LNCaP clone FGC (cell line): ENCODE results near the gene SPEF1.

Experiments used
- DNase-seq: peaks from one replicate; pipeline ENCODE4 v3.0.0-alpha.2; 2011; ENCODE audit warnings: low read depth
- H3K4me3 ChIP-seq: 2 replicates; pipeline ENCODE4 v1.5.1; 2011; ENCODE audit warnings: mild to moderate bottlenecking, low read depth, low read length, control low read depth
- TF ChIP-seq, protein P1 (sequence below): IDR thresholded peaks from 2 replicates; pipeline ENCODE4 v1.5.1; 2012; ENCODE audit warnings: mild to moderate bottlenecking; ENCODE audit not compliant: control insufficient read depth, insufficient read depth; ENCODE audit errors: extremely low read depth

The SPEF1 gene

DNA sequence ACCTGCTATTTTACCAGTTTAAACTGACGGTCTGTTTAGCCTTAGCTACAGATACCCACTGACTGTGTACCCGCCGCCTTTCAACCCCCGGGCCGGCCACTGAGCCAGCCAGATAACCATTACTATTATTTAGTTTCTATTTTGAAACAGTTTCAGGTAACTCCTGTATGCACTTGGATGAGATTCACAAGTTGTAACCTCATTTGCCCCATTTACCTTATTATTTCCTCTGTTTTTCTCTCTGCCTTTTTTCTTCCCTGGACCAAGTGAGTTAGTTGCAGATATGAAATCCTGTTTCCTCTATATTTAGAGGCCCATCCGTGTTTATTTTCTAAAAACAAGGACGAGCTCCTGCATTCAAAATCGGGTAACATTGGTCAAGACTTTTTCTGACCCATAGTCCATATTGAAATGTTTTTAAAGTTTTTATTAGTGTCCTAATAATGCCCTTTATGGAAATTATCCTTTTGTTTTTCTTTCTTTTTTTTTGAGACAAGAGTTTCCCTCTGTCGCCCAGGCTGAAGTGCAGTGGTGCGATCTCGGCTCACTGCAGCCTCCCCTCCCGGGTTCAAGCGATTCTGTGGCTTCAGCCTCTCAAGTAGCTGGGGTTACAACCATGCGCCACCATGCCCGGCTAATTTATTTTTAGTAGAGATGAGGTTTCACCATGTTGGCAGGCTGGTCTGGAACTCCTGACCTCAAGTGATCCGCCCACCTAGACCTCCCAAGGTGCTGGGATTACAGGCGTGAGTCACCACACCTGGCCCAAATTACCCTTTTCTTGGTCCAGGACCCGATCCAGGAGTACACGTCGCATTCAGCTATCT, 39.9 kb upstream of the SPEF1 start:
- TF ChIP-seq, protein P1, sequence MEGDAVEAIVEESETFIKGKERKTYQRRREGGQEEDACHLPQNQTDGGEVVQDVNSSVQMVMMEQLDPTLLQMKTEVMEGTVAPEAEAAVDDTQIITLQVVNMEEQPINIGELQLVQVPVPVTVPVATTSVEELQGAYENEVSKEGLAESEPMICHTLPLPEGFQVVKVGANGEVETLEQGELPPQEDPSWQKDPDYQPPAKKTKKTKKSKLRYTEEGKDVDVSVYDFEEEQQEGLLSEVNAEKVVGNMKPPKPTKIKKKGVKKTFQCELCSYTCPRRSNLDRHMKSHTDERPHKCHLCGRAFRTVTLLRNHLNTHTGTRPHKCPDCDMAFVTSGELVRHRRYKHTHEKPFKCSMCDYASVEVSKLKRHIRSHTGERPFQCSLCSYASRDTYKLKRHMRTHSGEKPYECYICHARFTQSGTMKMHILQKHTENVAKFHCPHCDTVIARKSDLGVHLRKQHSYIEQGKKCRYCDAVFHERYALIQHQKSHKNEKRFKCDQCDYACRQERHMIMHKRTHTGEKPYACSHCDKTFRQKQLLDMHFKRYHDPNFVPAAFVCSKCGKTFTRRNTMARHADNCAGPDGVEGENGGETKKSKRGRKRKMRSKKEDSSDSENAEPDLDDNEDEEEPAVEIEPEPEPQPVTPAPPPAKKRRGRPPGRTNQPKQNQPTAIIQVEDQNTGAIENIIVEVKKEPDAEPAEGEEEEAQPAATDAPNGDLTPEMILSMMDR, result no peak
- no peak for DNase-seq
- H3K4me3 ChIP-seq, result peak overlapping the region; percentile 59

DNA sequence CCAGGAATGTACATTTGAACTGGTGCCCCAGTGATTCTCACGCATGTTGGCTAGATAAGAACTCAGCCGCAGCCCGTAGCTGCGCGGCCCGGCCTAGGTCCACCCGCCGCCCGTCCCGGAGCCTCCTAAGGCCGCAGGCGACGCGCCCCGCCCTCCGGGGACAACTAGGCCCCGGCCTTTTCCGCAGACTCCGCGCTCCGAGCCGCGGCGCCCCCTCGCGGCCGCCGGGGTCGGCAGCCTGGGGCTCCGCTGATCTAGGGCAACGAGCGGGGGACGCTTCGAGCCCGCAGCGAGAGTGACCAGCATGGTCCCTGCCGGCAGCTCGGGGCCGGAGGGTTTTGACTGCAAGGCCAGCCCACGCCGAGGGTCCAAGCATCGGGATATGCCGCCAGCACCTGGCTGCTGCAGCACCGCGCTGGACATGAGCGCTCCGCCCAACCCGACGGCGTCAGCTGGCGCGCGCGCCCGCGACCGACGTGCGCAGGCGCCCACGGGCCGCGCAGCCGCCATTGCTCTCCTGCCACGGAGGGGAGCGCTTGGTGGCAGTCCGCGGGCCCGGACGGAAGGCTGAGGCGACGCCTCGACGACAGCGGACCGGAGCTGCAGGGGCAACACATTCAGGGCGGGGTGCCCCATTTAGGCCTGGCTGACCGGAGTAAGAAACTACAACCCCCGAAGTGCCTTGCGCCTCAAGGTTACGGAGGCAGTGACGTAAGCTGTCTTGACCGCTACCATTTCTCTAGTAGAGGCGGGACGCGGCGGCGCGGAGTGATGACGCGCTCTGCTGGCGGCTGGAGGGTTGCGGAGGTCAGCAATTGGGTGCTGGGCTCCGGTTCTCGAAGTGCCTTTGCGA, 39.0 kb upstream of the SPEF1 start, which contains the start of gene AP5S1:
AP5S1 (plus strand) TSS at position 500 of the 853 bp plus-strand sequence. CDS start 1,571 bp downstream, outside the sequence.
- H3K4me3 ChIP-seq, result peak within 1 kb of the TSS; percentile 59
- peak; percentile 93 for DNase-seq
- TF ChIP-seq, protein P1, result peak; percentile 93

DNA sequence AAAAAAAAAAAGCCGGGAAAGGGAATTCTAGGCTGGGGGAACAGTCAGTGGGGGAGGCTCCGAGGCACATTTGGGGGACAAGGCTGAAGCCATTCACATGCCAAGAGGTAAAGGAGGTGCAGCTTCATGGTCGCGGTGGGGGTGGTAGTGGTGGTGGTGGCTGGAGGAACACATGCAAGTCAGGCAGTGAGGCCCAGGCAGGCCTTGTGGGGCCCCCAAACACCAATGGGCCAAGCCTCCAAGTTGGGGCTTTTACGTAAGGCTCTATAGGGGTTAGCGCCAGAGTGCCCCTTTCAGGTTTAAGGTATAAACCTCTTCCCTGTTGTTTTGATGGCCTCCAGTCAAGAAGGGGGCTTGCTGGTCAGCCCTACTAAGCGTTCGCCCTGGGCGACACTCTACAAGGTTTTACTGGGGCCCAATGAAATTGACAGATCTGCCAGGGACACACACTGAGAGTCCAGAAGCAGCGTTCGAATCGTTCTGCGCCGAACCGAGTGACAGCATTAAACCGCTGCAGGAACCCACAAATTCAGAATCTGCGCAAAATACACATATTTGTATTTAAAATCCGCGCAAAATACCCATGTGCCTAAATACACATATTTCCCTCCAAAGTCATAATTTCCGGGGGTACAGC, 38.3 kb upstream of the SPEF1 start:
- no peak for DNase-seq
- TF ChIP-seq, protein P1, result no peak
- H3K4me3 ChIP-seq, result peak overlapping the region; percentile 59

DNA sequence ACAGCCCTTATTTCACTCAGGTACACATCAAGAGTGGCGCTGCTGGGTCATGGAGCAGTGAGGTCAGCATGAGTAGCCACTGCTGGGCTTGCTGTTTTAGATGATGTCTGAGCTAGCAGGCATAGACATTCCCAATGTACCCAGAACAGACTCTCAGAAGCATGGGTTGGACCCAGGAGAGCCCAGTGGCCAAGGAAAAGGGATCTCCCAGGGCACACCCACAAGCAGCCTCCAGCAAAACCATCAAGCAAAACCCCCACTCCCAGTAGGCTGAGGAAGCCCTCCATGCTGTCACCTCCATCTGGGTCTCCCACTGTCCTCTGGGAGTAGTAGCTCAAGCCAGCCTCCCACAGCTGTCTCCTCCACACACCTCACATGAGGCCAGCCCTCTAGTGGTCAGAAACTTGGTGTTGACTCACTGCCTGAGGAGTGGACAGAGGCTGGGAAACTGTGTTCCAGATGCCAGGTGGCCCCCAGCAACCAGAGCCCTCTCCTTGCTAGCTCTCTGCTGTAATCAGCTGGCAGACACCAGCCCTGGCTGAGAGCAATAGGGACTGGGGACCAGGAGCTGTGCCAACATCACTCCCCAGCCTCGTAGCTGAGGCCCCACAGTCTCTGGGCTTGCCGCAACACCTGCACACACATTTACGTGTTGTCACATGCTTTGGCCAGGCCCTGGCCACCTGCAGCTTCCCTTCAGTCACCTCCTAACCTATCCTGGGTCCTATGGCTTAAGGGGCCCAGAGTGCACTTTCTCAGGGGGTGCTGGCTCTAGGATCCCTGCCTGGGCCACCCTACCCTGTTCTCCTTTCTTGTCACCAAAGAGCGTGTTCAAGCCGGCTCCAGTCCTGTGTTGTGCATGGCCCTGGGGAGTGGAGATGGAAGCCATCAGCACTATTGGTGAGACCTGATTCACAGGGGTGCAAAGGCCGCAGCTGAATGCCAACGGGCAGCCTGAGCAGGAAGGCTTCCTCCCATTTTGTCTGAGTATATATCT, 37.2 kb upstream of the SPEF1 start:
- no peak overlapping the region for H3K4me3 ChIP-seq
- peak; percentile 23 for DNase-seq
- TF ChIP-seq, protein P1, result peak; percentile 65

DNA sequence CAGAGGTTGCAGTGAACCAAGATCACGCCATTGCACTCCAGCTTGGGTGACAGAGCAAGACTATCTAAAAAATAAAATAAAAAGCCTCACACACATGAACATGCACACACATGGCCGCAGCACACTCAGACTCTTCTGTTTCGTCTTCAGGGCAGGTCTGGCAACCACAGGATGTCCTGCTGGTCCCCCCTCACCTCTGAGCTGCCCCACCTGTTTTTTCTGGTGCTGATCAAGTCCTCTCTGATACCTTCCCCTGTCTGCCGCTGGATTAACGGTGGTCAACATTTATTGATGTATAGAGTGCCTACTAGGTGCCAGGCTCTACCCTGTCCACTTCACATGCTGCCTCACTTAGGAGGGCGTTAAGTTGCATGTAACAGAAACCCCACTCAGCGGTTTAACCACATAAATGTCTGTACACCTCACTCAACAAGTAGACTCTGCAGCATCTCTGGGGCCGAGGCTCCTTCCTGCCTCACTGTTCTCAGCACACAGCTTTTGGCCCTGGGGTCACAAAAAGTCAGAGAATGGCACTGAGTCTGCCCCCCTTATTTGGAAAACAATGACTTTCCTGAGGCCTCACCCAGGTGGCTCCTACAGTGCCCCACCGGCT, 34.6 kb upstream of the SPEF1 start:
- no peak for DNase-seq
- TF ChIP-seq, protein P1, result no peak
- no peak overlapping the region for H3K4me3 ChIP-seq
